NCI-H1048 (cell line): ENCODE measurements around the gene REPS1.
"Not testable (repeated sequence)": the region's sequence is repeated elsewhere in the genome, so short reads cannot be mapped to it uniquely, and the experiment has no call there.

Source experiments
- DNase-seq: peaks from one replicate; lab custom pipeline; 2025; lab: John Stamatoyannopoulos, UW

REPS1 gene, protein sequence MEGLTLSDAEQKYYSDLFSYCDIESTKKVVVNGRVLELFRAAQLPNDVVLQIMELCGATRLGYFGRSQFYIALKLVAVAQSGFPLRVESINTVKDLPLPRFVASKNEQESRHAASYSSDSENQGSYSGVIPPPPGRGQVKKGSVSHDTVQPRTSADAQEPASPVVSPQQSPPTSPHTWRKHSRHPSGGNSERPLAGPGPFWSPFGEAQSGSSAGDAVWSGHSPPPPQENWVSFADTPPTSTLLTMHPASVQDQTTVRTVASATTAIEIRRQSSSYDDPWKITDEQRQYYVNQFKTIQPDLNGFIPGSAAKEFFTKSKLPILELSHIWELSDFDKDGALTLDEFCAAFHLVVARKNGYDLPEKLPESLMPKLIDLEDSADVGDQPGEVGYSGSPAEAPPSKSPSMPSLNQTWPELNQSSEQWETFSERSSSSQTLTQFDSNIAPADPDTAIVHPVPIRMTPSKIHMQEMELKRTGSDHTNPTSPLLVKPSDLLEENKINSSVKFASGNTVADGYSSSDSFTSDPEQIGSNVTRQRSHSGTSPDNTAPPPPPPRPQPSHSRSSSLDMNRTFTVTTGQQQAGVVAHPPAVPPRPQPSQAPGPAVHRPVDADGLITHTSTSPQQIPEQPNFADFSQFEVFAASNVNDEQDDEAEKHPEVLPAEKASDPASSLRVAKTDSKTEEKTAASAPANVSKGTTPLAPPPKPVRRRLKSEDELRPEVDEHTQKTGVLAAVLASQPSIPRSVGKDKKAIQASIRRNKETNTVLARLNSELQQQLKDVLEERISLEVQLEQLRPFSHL

DNA sequence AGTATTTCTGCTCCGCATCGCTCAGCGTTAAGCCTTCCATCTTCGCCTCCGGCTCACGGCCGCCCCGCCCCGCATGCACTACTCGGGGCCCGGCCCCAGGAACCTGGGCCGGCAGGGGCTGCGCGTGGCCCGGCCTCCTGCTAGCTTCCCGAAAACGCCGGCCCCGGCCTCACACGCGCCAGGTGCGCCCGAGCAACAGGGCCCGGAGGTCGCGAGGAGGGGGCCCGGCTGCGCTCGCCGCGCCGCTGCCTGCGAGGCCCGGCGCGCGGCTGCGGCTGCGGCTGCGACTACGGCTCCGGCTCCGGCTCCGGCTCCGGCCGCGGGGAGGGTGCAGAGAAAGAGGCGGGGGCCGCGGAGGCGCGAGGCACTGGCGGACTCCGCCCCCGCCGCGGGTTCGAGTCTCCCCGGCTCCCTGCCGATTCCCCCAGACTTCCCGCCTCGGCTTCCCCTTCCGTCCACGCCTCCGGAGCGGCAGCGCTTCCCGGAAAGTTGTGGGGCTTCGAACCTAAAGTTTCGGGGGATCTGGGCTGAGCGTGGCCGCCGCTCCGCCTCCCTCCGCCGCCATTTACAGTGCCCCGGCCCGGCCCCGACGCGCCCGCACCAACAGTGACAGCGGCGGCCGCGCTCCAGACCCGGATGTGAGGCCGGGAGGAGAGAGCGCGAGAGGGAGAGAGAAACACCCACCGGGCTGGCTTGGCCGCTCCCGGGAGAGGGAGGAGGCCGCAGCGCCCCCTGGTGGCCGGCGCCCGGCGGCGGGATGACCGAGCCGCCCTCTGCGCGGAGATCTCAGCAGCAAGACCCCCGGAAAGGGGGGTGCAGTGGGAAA is at the start of gene REPS1:
Gene REPS1 (minus strand): TSS at position 611 of the 826 bp plus-strand sequence. CDS start 571 bp downstream, at position 40.
- peak; percentile 81 for DNase-seq

DNA sequence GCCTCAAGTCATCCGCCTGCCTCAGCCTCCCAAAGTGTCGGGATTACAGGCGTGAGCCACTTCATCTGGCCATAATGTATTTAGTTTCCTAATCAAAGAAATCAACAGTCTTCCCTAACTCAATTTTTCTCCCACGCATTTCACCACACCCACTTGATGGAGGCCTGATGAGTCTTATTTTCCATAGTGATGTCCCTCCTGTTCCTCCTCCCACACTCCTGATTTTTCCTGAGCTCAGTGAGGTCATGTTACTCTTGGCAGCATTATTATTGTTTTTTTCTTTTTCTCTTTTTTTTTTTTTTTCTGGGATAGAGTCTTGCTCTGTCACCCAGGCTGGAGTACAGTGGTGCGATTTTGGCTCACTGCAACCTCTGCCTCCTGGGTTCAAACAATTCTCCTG is 49.4 kb upstream of the REPS1 start:
- no peak for DNase-seq

DNA sequence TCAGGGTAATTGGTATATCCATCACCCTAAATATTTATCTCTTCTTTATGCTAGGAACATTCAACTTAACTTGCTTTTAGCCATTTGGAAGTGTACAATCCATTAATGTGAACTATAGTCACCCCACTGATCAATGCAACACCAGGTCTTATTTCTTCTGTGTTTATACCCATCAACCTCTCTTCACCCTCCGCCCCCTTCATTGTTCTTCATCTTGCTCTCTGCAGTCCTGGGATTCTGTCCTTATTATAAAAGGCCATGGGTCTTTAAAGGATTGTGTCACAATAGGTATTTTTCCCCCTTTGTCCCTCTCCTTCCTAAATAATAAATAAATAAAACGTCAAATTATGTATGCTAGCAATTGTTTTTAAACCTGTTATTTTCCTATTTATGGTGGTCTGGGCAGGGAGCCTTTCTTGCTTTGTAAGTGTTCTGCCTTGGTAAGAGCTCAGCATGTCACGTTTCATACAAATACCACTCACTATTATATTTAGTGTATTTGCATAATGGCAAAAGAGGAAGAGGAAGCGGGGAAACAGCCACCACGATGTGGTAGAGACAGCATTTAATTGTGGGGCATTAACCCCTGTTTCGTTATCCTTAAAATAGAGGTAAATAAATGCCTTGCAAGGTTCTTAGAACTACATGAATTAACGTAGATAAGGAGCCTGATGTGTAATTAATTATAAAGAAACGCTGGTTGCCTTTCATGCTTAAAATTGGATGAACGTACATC is 42.3 kb upstream of the REPS1 start:
- peak; percentile 17 for DNase-seq

DNA sequence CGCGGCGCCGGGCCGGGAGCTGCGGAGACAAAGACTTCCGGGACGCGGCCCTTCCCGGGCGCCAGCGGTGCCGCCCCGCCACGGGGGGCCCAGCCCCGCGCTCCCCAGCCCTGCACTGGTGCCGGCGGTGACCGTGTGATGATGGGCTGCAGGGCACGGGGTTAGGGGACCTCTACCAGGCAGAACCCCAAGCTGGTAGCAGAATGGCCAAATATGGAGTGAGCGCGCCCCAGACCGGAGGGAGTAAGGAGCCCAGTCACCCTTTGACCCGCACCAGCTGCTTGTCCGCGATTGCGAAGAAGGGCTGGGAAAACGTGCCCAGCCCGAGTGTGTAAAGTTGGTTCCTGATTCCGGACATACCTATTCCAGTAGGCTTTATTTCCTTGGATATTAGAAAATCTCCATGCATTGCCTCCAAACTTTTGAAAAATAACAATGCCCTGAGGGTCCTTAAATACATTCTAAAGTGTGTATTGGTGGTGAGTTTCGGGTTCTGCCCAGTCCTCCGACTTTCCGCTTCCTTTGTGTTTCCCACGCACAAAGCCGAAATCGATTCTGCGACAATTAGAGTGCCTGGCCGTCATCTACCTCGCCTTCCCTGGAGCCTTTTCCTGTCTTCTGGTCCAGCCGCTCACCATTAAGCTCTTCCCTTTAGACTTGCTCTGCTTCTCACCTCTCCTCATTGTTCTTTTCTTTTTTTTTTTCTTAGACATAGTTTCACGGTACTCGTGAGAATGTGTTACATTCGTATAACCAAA is 41.6 kb upstream of the REPS1 start:
- no peak for DNase-seq

DNA sequence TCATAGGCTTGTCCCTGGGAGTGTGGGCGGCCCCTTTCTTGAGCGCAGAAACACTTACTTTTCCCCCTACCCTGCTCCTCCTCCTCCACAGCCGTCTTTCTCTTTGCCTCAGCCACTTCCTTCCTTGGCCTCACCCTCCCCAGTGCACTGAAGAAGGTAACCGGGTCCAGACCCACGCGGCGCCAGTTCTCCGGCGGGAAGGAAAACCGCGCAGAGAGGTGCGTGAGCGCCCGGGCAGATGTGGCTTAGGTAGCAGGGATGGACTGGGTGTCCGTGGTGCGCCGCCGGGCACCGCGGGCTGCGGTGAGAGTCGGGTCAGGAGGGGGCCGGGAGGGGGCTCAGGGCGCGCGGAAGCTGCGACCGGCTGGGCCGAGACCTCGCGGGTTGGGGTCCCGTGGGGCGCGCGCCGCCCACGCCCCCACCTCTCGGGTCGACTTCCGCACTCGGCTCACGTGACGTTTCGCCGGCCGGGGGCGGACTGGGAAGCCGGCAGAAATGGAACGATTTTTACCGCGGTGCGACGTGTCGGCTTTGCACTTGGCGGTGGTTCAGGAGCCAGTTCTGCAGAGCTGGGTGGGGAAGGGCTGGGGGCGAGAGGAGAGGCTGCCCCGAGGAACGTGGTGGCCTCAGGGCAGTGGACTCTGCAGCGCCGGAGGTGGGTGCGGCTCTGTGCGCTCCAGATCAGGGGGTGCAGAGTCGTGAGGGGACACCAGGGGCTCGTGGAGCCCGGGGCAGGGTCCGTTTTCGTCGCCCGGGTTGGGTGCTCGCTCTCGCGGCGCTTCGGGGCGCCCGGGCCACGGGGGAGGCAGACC is 40.8 kb upstream of the REPS1 start, which contains the start of gene ABRACL:
Gene ABRACL (plus strand): TSS at position 88 of the 812 bp plus-strand sequence. CDS start 5,416 bp downstream, outside the sequence.
- no peak for DNase-seq

DNA sequence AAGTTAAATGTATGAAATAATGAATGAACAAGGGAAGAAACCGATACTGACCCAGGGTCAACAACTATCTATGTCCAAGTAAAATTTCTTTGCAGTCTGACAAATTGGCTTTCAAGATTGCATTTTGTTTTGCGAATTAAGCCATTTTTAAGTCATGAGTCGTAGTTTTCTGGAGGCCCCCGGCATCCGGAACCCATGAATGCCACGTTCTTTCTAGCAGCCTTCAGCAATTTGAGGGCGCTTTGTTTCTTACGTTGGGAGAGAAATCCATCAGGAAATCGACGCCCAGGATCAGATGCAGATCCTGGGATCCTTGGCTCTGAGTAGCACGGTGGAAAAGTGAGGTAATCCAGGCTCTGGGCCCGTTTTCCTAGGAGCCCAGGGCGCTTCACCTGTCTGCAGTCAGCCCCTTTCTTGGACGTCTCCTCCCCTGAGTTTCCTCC is 40.2 kb upstream of the REPS1 start:
- peak; percentile 20 for DNase-seq

DNA sequence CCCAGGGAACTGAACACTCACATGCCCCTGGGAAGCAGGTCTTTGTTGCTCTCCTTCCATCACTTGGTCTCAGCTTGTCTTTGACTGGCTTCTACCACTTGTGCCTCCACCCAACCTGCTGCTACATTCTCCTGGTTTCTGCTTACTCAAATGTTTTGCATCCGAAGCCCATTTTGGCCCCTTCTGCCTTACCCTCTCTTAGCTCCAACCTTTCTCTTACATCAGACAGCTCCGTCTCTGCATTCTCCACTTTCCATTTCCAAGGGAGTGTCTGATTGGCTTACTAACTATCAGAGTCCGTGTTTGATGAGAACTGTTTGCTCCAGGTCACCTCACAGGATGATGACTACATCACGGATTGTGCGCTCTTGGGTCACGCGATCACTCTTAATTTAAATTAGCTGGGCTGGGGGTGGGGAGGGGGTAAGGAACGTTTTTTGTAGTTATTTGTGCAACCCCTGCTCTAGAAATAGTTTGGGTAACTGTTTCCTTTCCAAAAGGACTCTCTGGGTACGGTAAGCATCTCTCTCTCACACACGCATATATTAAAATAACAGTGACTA is 39.6 kb upstream of the REPS1 start:
- DNase-seq: no peak

DNA sequence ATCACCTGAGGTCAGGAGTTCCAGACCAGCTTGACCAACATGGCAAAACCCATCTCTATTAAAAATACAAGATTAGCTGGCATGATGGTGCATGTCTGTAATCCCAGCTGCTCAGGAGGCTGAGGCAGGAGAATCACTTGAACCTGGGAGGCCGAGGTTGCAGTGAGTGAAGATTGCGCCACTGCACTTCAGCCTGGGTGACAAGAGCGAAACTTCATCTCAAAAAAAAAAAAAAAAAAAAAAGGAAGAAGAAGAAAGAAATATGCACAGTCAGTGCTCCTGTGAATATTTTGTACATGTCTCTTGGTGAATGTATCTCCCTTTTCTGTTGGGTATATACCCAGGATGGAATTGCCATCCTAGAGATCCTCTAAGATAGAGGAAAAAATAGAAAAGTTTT is 37.4 kb upstream of the REPS1 start:
- not testable (repeated sequence) for DNase-seq

DNA sequence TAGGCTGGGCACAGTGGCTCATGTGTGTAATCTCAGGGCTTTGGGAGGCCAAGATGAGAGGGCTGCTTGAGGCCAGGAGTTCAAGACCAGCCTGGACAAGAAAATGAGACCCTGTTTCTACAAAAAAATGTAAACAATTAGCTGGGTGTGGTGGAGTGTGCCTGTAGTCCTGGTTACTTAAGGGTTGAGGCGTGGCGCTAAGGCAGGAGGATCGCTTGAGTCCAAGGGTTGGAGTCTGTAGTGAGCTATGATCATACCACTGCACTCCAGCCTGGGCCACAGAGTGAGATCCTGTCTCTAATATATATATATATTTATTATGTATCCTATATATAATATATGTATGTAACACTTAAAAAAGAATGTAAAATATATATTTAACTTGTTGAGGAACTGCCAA is 32.6 kb upstream of the REPS1 start:
- no peak for DNase-seq

DNA sequence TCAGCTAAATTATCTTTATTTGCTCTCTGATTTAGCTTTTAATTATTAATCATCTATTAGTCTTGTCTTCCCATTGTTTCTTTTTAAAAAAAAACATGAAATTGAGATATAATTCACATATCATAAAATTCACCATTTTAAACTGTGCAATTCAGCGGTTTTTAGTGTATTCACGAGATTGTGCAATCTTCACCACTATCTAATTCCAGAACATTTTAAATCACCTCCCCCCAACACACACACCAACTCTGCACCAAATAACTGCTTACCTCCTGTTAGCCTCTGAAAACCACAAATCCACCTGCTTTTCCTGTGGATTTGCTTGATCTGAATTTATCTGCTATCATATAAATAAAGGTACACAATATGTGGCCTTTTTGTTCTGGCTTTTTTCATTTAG is 31.7 kb upstream of the REPS1 start:
- DNase-seq: no peak

DNA sequence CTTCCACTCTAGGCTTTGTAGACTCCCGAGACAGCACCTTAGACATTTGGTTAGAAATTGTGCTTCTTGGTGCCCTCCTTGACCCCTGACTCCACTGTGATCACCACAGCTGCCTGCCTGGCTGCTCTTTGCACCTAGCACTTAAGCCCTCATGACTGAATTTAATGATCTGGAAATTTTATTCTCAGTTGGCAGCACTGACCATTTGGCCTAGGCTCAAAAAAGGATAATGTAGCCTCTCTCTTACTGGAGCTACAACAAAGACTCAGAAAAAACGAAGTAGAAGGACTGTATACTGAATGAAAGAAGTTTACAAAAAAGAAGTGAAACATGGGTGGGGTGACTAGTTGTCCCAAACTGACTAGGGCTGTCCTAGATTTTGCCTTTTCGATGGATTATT is 29.2 kb upstream of the REPS1 start:
- DNase-seq: no peak

DNA sequence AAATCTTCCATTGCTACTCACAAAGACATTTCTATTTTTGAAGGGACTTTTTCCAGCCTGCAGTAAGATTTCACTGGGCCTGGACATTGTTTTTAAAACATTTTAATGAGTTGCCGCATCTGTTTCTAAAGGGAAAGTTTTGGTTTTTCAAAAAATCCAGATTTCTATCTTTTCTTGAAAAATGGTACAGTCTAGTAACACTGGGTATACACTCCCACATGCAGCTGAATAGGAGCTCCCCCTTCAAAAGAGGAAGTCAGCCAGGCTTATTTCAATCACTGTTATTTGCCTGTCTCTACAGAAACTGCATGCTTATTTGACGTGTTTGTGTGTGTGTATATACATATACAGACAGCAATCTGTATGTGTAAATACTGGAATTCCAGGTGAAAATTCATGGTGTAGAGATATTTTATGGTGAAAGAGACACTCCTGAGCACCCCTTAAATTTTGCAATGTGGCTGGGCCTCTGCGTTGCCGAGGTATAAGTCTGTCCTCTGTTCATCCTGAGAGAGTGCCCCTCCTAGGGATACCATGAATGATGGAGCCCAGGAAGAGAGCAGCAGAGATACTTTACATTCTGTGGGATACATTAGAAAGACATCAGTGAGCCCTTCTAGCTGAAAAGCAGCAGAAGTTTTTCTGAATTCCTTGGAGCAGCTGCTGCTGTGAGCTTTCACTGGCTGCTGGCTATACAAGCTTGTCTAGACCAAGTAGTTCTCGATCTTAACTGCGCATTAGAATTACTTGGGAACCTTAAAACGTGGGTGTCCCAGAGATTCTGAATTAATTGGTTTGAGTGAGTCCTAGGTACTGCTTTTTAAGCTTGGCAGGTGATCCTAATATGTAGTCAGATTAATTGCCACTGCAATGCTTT is 28.5 kb upstream of the REPS1 start:
- no peak for DNase-seq

DNA sequence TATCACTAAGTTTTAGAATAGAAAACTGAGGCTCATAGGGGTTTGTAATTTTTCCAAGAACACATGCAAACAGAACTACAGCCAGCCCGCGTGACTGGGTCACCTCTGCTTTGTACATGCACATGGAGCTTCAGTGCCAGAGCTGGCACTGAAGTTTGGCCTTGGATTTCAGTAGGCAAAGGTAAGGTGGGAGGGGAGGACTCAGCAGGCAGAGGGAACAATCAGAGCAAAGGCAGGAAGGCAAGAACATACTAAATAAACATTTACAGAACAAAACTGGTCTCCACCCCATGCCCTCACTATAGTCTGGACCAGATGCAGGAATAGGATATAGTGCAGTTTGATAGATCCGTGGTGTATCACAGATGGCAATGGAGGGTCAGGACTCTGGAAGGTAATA is 26.9 kb upstream of the REPS1 start:
- no peak for DNase-seq

DNA sequence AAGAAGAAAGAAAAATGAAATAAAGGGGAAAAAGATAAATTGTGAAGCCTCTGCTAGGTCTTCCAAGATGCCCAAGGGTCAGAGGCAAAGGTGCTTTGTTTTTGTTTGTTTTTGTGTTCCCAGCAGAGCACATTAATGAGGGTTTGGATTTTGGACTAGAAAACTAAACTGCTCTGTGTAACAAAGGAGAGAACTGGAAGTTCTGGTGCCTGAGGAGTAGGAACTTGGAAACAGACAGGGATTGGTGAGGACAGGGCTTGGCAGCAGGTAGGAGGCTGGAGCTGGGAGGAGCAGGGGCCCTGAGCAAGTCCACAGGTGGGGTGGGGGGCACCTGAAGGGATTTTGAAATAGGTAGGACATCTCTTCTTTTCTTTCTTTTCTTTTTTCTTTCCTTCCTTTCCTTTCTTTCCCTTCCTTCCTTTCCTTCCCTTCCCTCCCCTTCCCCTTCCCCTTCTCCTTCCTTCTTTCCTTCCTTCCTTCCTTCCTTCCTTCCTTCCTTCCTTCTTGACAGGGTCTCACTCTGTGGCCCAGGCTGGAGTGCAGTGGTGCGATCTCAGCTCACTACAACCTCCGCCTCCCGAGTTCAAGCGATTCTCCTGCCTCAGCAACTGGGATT is 25.2 kb upstream of the REPS1 start:
- no peak for DNase-seq

DNA sequence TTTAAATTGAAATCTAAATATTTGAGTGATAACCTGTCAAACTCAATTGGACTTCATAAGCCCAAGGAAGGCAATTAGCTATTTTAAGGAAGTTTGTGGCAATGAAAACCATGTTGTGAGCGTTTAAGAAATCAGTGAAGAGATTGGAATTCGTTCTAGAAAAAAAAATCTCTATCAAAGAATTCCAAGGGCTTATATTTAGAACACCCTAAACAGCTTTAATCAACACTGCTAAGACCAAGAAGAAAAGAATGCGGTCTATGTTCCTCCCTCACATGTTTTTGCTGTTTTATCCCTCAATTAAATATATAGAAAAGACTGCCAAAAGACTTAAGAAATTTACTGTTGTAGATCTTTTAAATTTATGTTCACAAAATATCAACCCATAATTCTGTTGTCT is 23.9 kb upstream of the REPS1 start:
- no peak for DNase-seq

DNA sequence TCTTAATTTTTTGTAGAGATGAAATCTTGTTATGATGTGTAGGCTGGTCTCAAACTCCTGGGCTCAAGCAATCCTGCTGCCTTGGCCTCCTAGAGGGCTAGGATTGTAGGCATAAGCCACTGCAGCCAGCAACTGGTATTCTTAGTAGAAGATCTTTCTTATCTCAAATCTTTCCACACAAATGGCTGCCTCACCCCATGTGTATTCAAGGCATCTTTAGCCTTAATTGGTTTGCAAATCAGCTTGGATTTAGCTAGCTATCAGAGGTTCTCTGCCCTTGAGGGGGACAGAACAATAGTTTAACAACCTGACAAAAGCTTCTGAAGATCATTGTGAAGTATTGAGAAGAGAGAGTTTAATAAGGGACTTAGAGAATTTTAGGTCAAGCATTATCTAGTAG is 22.6 kb upstream of the REPS1 start:
- DNase-seq: no peak

DNA sequence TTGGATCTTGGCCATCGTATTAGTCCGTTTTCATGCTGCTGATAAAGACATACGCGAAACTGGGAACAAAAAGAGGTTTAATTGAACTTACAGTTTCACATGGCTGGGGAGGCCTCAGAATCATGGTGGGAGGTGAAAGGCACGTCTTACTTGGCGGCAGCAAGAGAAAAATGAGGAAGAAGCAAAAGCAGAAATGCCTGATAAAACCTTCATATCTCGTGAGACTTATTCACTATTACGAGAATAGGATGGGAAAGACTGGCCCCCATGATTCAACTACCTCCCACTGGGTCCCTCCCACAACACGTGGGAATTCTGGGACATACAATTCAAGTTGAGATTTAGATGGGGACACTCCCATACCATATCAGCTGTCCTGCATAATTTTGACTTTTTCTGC is 20.1 kb upstream of the REPS1 start:
- no peak for DNase-seq

DNA sequence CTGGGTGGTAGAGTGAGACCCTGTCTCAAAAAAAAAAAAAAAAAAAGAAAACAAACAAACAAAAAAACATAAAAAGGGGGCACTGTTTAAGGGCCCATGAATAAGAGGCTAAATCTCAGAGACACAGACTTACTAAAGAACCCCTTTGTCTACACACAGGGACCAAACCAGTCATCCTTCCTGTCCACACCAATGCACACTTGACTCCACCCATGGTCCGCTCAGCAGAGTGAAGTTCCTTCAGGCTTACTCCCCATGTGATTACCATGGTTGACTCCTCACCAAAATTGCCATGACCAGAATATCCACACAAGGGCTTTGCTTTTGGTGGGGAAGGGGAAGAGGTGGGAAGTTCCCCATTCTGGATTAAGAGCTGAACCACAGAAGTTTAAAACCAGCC is 19.4 kb upstream of the REPS1 start:
- DNase-seq: no peak
